ENCODE results near the gene CPVL. TPM values are rescaled to one million over a fixed set of nuclear protein-coding genes. Genes with fewer than 3 reads are reported as not detected.

CPVL gene
- total and polyA plus RNA-seq, 2 of the 4 experiments (the other 2 are of a cell fraction) = not detected

GRCh38 chr7:29005406-29005805 is 140.9 kb downstream of the CPVL start:
- Histone ChIP-seq H3K9me1 (ENCODE audit: insufficient read depth, low read length) (no peaks in the 10 kb centered on the region), H3K4ac (ENCODE audit: low read depth, low read length) (no peak overlapping the region), H3K56ac (ENCODE audit: extremely low read depth, insufficient read depth, low read length) (no peak overlapping the region), H2BK120ac (ENCODE audit: low read depth, low read length) (no peak overlapping the region), H3K14ac (replicated peaks; ENCODE audit: low read depth, low read length) (no peak overlapping the region), H2BK5ac (ENCODE audit: low read depth, low read length, poor library complexity, severe bottlenecking) (no peak overlapping the region), H4K5ac (ENCODE audit: low read depth, low read length) (no peak overlapping the region), H2AFZ (replicated peaks; ENCODE audit: low read length, poor library complexity) (no peak overlapping the region), H3K27me3 (ENCODE audit: control insufficient read depth, insufficient read depth, low read length) (peaks cover 12% of the 10 kb centered on the region), H2AK5ac (ENCODE audit: low read depth, low read length) (no peak overlapping the region), H3K4me1 (ENCODE audit: control insufficient read depth, insufficient read depth, low read length) (no peaks in the 10 kb centered on the region), H3K36me3 (ENCODE audit: control insufficient read depth, insufficient read depth, low read length) (no peaks in the 10 kb centered on the region), H3K9me3 (ENCODE audit: control insufficient read depth, insufficient read depth, low read length) (no peaks in the 10 kb centered on the region), H4K91ac (ENCODE audit: insufficient read depth, low read depth, low read length) (no peak overlapping the region), H3K79me1 (ENCODE audit: low read depth in 1 of 2, low read length in 2 of 2) (no peaks in the 10 kb centered on the region), H3K18ac (ENCODE audit: low read depth, low read length) (no peak overlapping the region), H3K4me3 (ENCODE audit: insufficient read depth, low read depth, low read length) (no peak overlapping the region), H3K23ac (ENCODE audit: low read depth, low read length) (no peak overlapping the region), H4K8ac (ENCODE audit: low read depth in 2 of 2, low read length in 2 of 2) (no peak overlapping the region), H4K20me1 (ENCODE audit: insufficient read depth, low read length) (no peaks in the 10 kb centered on the region), H2BK15ac (ENCODE audit: low read depth, low read length) (no peak overlapping the region), H2BK20ac (ENCODE audit: low read depth, low read length) (no peak overlapping the region), H3K9ac (ENCODE audit: low read depth, low read length) (no peak overlapping the region), H2AK9ac (replicated peaks; ENCODE audit: low read depth, low read length, poor library complexity) (no peak overlapping the region), H3K27ac (ENCODE audit: insufficient read depth, low read length) (no peak overlapping the region), H3K4me2 (ENCODE audit: low read depth, low read length) (no peak overlapping the region)
- no TSS peak for BruUV-seq (replicated peaks)
- WGBS, 2 experiments (ENCODE audit: extremely low coverage in 2 of 2, insufficient read length in 1 of 2) = 33% methylated on average over 1 of the region's 1 CpG; no CpG with 5 or more reads in 1 of the 2 experiments
- intact Hi-C loops (cut with micrococcal nuclease) (no loop called here), in situ Hi-C loops (cut with MboI; ENCODE audit: low sequenced_read_pairs) (no loop called here), dilution Hi-C loops (cut with HindIII; ENCODE audit: low sequenced_read_pairs, unreplicated experiment) (no loop called here)
- no peak for TF ChIP-seq POLR2A (IDR thresholded peaks at IDR 0.05; ENCODE audit: low read depth, low read length)
- no peak for TF ChIP-seq CHD1 (IDR thresholded peaks at IDR 0.05; ENCODE audit: low read depth, low read length)
- TF ChIP-seq MAZ (IDR thresholded peaks at IDR 0.05; ENCODE audit: borderline replicate concordance, low read depth, low read length) = no peak
- no peak for TF ChIP-seq MXI1 (IDR thresholded peaks at IDR 0.05; ENCODE audit: borderline replicate concordance, low read depth, low read length)
- no peak for TF ChIP-seq RAD21 (IDR thresholded peaks at IDR 0.05; ENCODE audit: low read length)
- TF ChIP-seq CTCF (conservative IDR thresholded peaks at IDR 0.05; ENCODE audit: low read depth, low read length) = no peak
- no peak for TF ChIP-seq CEBPB (IDR thresholded peaks at IDR 0.05; ENCODE audit: low read depth, low read length)
- TF ChIP-seq ELK1 (IDR thresholded peaks at IDR 0.05; ENCODE audit: borderline replicate concordance, low read depth, low read length) = no peak
- TF ChIP-seq MAFK (IDR thresholded peaks at IDR 0.05; ENCODE audit: low read depth, low read length) = no peak
- no peak for TF ChIP-seq NFE2L2 (IDR thresholded peaks at IDR 0.05; ENCODE audit: low read depth, low read length)
- no peak for TF ChIP-seq RCOR1 (IDR thresholded peaks at IDR 0.05; ENCODE audit: insufficient replicate concordance, low read length)
- no peak for TF ChIP-seq USF2 (IDR thresholded peaks at IDR 0.05; ENCODE audit: low read depth, low read length)
- no peak for TF ChIP-seq SMC3 (IDR thresholded peaks at IDR 0.05; ENCODE audit: low read depth, low read length)
- TF ChIP-seq BHLHE40 (IDR thresholded peaks at IDR 0.05; ENCODE audit: low read depth, low read length) = no peak
- TF ChIP-seq RFX5 (IDR thresholded peaks at IDR 0.05; ENCODE audit: low read depth, low read length) = no peak
- no peak for TF ChIP-seq FOS (IDR thresholded peaks at IDR 0.05; ENCODE audit: low read depth, low read length)
- DNase-seq (no peak), ATAC-seq (ENCODE audit: low read depth) (no peak)
- CTCF ChIA-PET = no interaction called here
- POLR2A ChIA-PET (ENCODE audit: unreplicated experiment) = no interaction called here

Data from IMR-90 (cell line).